Fibroblast of lung (primary cell): Measurements from ENCODE around the gene SPOCK3. TPM values are rescaled to one million over a fixed set of nuclear protein-coding genes. Genes with fewer than 3 reads are reported as not detected.

Source experiments
- DNase-seq, 2 donors: peaks; one replicate each; pipeline versions ENCODE4 v3.0.0 to v3.0.0-alpha.2; 2010; ENCODE audit warnings: low read depth in 2 of 2
- H2AFZ ChIP-seq: 2 replicates; pipeline ENCODE4 v1.5.1; 2012; ENCODE audit warnings: low read length, control low read depth, inconsistent platforms
- H3K27ac ChIP-seq: 2 replicates; pipeline ENCODE4 v1.5.1; 2011; ENCODE audit warnings: low read length, control low read depth; ENCODE audit not compliant: insufficient read depth
- H3K27me3 ChIP-seq: 2 replicates; pipeline ENCODE4 v1.5.1; 2011; ENCODE audit warnings: mild to moderate bottlenecking, low read length; ENCODE audit not compliant: control insufficient read depth, insufficient read depth
- H3K36me3 ChIP-seq: 2 replicates; pipeline ENCODE4 v1.5.1; 2011; ENCODE audit warnings: low read length; ENCODE audit not compliant: control insufficient read depth, insufficient read depth
- H3K4me1 ChIP-seq: 2 replicates; pipeline ENCODE4 v1.5.1; 2011; ENCODE audit warnings: low read length; ENCODE audit not compliant: control insufficient read depth, insufficient read depth; ENCODE audit errors: extremely low read depth
- H3K4me2 ChIP-seq: 2 replicates; pipeline ENCODE4 v1.5.1; 2011; ENCODE audit warnings: low read length, control low read depth; ENCODE audit not compliant: insufficient read depth; ENCODE audit errors: extremely low read depth
- H3K4me3 ChIP-seq, 4 experiments: fragments of 200-600 bp in 1 of 4; sonication (generic) in 1 of 4; replicated peaks in 1 of 4; 2 replicates each; pipeline ENCODE4 v1.5.1; 2011 to 2016; ENCODE audit warnings: low read length in 4 of 4, low read depth in 3 of 4, mild to moderate bottlenecking in 3 of 4, control low read depth in 2 of 4, inconsistent platforms in 1 of 4, mixed read lengths in 1 of 4; ENCODE audit not compliant: insufficient read depth in 1 of 4; ENCODE audit errors: control extremely low read depth in 1 of 4
- H3K79me2 ChIP-seq: 2 replicates; pipeline ENCODE4 v1.5.1; 2012; ENCODE audit warnings: mild to moderate bottlenecking, low read length, inconsistent platforms; ENCODE audit not compliant: control insufficient read depth, insufficient read depth
- H3K9ac ChIP-seq: 2 replicates; pipeline ENCODE4 v1.5.1; 2011; ENCODE audit warnings: mild to moderate bottlenecking, low read length, control low read depth; ENCODE audit not compliant: insufficient read depth
- H3K9me3 ChIP-seq: 2 replicates; pipeline ENCODE4 v1.5.1; 2012; ENCODE audit warnings: low read depth, low read length; ENCODE audit not compliant: control insufficient read depth, insufficient read depth
- H4K20me1 ChIP-seq: 2 replicates; pipeline ENCODE4 v1.5.1; 2011; ENCODE audit warnings: low read length; ENCODE audit not compliant: control insufficient read depth, insufficient read depth; ENCODE audit errors: extremely low read depth
- CTCF ChIP-seq, 2 donors: IDR thresholded peaks in 1 of 2; conservative IDR thresholded peaks in 1 of 2; 1 replicate in 1 of 2; 2 replicates in 1 of 2; pipeline ENCODE4 v1.5.1; 2011 to 2012; ENCODE audit warnings: low read length in 2 of 2, control low read depth in 1 of 2, inconsistent platforms in 1 of 2, low read depth in 1 of 2, mild to moderate bottlenecking in 1 of 2
- EZH2 ChIP-seq: IDR thresholded peaks from 2 replicates; pipeline ENCODE4 v1.5.1; 2012; ENCODE audit warnings: low read length, control low read depth, mild to moderate bottlenecking; ENCODE audit errors: missing control alignments
- polyA plus RNA-seq, 2 donors: library from polyadenylated mRNA; depleted of rRNA in 1 of 2; stranded (reverse) in 1 of 2; unstranded in 1 of 2; fragments of >200 nt; gene quantifications; 2 replicates each; pipeline ENCODE4 v1.2.1, GENCODE V29; 2011 to 2012; ENCODE audit warnings: missing spikeins in 1 of 2
- total RNA-seq: library from RNA; depleted of rRNA; stranded (reverse); fragments of >200 nt; gene quantifications from 2 replicates; pipeline ENCODE4 v1.2.1, GENCODE V29; 2014

The SPOCK3 gene
- total and polyA plus RNA-seq, 2 donors (not counting 1 experiment from before 2014, with no cell fraction given) = under 0.01 to 0.08 TPM

GRCh38 chr4:167238226-167238625 is 3.9 kb upstream of the SPOCK3 start:
- Histone ChIP-seq H2AFZ (no peak overlapping the region), H3K4me2 (no peak overlapping the region), H3K9ac (no peak overlapping the region), H3K4me1 (no peaks in the 10 kb centered on the region), H3K27ac (no peak overlapping the region), H3K4me3 (no peak overlapping the region), H3K79me2 (no peaks in the 10 kb centered on the region), H3K9me3 (no peaks in the 10 kb centered on the region), H3K36me3 (no peaks in the 10 kb centered on the region), H4K20me1 (no peaks in the 10 kb centered on the region), H3K27me3 (no peaks in the 10 kb centered on the region)
- DNase-seq = no peak
- TF ChIP-seq EZH2 = no peak
- no peak for TF ChIP-seq CTCF (conservative IDR thresholded peaks at IDR 0.05 in 1 of 2, IDR thresholded peaks at IDR 0.05 in 1 of 2; ENCODE audit: low read depth in 1 of 2, low read length in 2 of 2)

- Histone ChIP-seq H3K9ac (no peak overlapping the region), H3K79me2 (no peaks in the 10 kb centered on the region), H3K4me1 (no peaks in the 10 kb centered on the region), H3K27ac (no peak overlapping the region), H3K36me3 (no peaks in the 10 kb centered on the region), H3K9me3 (no peaks in the 10 kb centered on the region), H2AFZ (no peak overlapping the region), H4K20me1 (no peaks in the 10 kb centered on the region), H3K27me3 (no peaks in the 10 kb centered on the region), H3K4me2 (no peak overlapping the region), H3K4me3 (peak overlapping the region in 2 of 4 experiments; percentile 43 to 71)
- peak in 1 of 2 donors; percentile 3 for TF ChIP-seq CTCF (conservative IDR thresholded peaks at IDR 0.05 in 1 of 2, IDR thresholded peaks at IDR 0.05 in 1 of 2; ENCODE audit: low read depth in 1 of 2, low read length in 2 of 2)
- TF ChIP-seq EZH2 = peak; percentile 50
- peak; percentile 3 to 39 for DNase-seq
These were observed 494 bp downstream of the SPOCK3 start for GRCh38 chr4:167233685-167234315.

GRCh38 chr4:167232805-167233684 is 1.2 kb downstream of the SPOCK3 start:
- DNase-seq = no peak
- Histone ChIP-seq H3K9ac (no peak overlapping the region), H4K20me1 (no peaks in the 10 kb centered on the region), H3K36me3 (no peaks in the 10 kb centered on the region), H3K4me3 (peak overlapping the region in 2 of 4 experiments; percentile 43 to 71), H3K27me3 (no peaks in the 10 kb centered on the region), H3K4me1 (no peaks in the 10 kb centered on the region), H3K79me2 (no peaks in the 10 kb centered on the region), H2AFZ (no peak overlapping the region), H3K9me3 (no peaks in the 10 kb centered on the region), H3K27ac (no peak overlapping the region), H3K4me2 (no peak overlapping the region)
- TF ChIP-seq EZH2 (no peak), CTCF (conservative IDR thresholded peaks at IDR 0.05 in 1 of 2, IDR thresholded peaks at IDR 0.05 in 1 of 2; ENCODE audit: low read depth in 1 of 2, low read length in 2 of 2) (no peak)
